NT2/D1 (cell line): ENCODE results near the gene SORL1.

Experiments used
- DNase-seq: peaks from one replicate; pipeline ENCODE4 v3.0.0-alpha.2; 2011; ENCODE audit warnings: low read depth, low spot score
- H3K27me3 ChIP-seq: 2 replicates; pipeline ENCODE4 v1.6.0; 2011; ENCODE audit warnings: mild to moderate bottlenecking; ENCODE audit not compliant: insufficient read length, insufficient read depth
- H3K36me3 ChIP-seq: 2 replicates; pipeline ENCODE4 v1.6.1; 2011; ENCODE audit warnings: mild to moderate bottlenecking, low read length, mixed read lengths; ENCODE audit not compliant: insufficient read depth, insufficient read length
- H3K4me1 ChIP-seq: 2 replicates; pipeline ENCODE4 v1.5.1; 2011; ENCODE audit not compliant: insufficient read depth, insufficient read length
- H3K4me3 ChIP-seq: 2 replicates; pipeline ENCODE4 v1.5.1; 2011; ENCODE audit warnings: low read depth; ENCODE audit not compliant: insufficient read length
- H3K9ac ChIP-seq: 2 replicates; pipeline ENCODE4 v1.6.0; 2011; ENCODE audit warnings: low read depth; ENCODE audit not compliant: insufficient read length
- H3K9me3 ChIP-seq: 2 replicates; pipeline ENCODE4 v1.5.1; 2011; ENCODE audit warnings: mild to moderate bottlenecking, low read length; ENCODE audit not compliant: insufficient read depth
- SUZ12 ChIP-seq: IDR thresholded peaks from 2 replicates; pipeline ENCODE4 v1.6.1; 2011; ENCODE audit not compliant: insufficient read length, insufficient read depth; ENCODE audit errors: extremely low read depth
- YY1 ChIP-seq: IDR thresholded peaks from 2 replicates; pipeline ENCODE4 v1.6.1; 2011; ENCODE audit not compliant: insufficient read length, insufficient read depth
- ZNF274 ChIP-seq: IDR thresholded peaks from 2 replicates; pipeline ENCODE4 v1.6.1; 2011; ENCODE audit warnings: mild to moderate bottlenecking, low read depth, low read length

SORL1 gene

GRCh38 chr11:121670805-121671282 lies 218.7 kb downstream of the SORL1 start:
- TF ChIP-seq SUZ12 (no peak), YY1 (no peak), ZNF274 (no peak)
- Histone ChIP-seq H3K9ac (no peak overlapping the region), H3K4me3 (no peak overlapping the region), H3K27me3 (no peaks in the 10 kb centered on the region), H3K4me1 (peaks cover 6% of the 10 kb centered on the region), H3K36me3 (no peaks in the 10 kb centered on the region), H3K9me3 (no peaks in the 10 kb centered on the region)
- no peak for DNase-seq

DNA sequence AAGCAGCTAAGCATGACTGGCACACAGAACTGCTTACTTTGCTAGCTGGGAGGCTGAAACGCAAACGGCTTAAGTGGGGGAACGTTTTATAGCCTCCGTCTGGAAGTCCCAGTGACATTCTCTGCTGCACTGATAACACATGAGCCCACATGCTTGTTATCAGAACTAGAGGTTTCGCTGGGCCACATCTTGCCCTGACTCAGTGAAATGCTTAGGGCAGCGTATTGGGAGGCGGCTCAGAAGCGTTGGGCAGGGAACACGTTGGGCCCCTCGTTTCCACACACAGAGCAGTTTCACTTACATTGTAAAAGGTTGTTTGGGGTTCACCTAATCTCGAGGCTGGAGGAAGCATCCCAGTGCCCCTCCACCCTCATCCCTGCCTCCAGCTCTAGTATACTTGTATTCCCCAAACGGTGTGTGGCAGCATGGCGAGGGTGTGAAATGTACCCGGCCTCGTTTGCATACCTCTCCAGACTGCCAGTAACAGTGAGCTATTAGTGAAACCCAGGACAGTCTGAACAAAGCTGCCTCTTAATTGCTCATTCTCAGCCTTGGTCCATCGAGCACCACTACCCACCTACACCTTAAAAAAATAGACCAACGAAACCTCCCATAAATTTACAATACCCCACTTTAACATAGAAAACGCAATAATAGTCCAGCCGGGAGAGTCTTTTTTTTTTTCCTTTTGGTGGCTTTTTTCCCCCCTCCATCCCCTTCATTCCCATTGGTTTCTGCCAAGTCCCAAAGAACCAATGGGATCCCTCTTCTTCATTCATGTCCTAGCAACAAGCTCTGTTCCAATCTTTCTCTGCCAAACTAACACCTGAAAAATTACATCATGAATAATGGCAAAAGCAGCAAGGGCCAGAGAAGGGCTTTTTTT lies 219.4 kb downstream of the SORL1 start:
- H3K36me3 ChIP-seq, result no peaks in the 10 kb centered on the region
- H3K4me1 ChIP-seq, result peaks cover 6% of the 10 kb centered on the region
- no peak overlapping the region for H3K9ac ChIP-seq
- H3K27me3 ChIP-seq, result no peaks in the 10 kb centered on the region
- no peak for TF ChIP-seq SUZ12
- TF ChIP-seq ZNF274, result no peak
- TF ChIP-seq YY1, result no peak
- H3K9me3 ChIP-seq, result no peaks in the 10 kb centered on the region
- H3K4me3 ChIP-seq, result no peak overlapping the region
- no peak for DNase-seq

GRCh38 chr11:121672630-121673487 lies 220.7 kb downstream of the SORL1 start:
- Histone ChIP-seq H3K4me1 (peaks cover 6% of the 10 kb centered on the region), H3K27me3 (no peaks in the 10 kb centered on the region), H3K4me3 (no peak overlapping the region), H3K9me3 (no peaks in the 10 kb centered on the region), H3K36me3 (no peaks in the 10 kb centered on the region), H3K9ac (no peak overlapping the region)
- TF ChIP-seq ZNF274, result no peak
- no peak for TF ChIP-seq SUZ12
- TF ChIP-seq YY1, result no peak
- DNase-seq, result no peak

DNA sequence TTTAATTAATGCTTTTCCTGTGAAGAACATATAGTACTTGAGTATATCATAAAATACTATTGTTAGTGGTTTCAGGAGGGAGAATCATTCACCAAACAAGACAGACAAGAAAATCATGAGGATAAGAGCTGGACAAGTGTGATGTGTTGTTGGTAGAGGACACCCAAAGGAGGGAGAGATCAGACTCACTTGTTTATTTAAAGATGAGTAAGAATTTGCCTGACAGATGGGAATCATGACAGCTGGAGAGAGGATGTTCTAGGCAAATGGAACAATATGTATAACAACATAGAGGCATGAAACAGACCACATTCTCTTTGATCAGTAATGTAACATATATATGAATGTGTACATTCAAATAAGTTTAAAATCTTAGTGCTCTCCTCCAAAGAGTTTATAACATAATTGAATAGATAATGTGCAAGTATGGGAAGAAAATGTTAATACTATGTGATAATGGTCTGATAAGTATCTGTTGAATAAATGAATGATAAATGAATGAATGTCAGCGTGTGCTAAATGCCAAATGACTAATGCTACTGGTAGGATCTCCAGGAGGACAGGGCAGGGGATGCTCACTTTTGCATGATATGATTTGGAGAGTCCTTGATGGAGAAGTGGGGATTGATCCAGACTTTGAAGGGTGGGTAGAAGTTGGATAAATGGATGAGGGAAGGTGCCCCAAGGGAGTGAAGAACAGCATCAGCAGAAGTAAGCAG lies 229.6 kb downstream of the SORL1 start:
- Histone ChIP-seq H3K4me1 (no peaks in the 10 kb centered on the region), H3K36me3 (no peaks in the 10 kb centered on the region), H3K27me3 (no peaks in the 10 kb centered on the region), H3K4me3 (no peak overlapping the region), H3K9me3 (no peaks in the 10 kb centered on the region), H3K9ac (no peak overlapping the region)
- DNase-seq, result no peak
- TF ChIP-seq SUZ12, result no peak
- no peak for TF ChIP-seq ZNF274
- no peak for TF ChIP-seq YY1
